Measurements from ENCODE around the gene PGS1.

PGS1 gene

DNA sequence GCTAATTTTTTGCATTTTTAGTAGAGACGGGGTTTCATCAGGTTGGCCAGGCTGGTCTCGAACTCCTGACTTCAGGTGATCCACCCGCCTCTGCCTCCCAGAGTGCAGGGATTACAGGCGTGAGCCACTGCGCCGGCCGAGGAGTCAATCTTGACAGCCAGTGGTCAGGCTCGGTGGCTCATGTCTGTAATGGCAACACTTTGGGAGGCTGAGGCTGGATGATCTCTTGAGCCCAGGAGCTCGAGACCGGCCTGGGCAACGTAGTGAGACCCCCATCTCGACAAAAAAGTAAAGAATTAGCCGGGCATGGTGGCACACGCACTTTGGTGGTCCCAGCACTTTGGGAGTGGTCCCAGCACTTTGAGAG lies 608 bp upstream of the PGS1 start:
- H3K4me3 ChIP-seq (IDR thresholded peaks at IDR 0.05; ENCODE audit: insufficient read depth, low read depth, low read length) = no peak overlapping the region
- TF ChIP-seq, protein P1, sequence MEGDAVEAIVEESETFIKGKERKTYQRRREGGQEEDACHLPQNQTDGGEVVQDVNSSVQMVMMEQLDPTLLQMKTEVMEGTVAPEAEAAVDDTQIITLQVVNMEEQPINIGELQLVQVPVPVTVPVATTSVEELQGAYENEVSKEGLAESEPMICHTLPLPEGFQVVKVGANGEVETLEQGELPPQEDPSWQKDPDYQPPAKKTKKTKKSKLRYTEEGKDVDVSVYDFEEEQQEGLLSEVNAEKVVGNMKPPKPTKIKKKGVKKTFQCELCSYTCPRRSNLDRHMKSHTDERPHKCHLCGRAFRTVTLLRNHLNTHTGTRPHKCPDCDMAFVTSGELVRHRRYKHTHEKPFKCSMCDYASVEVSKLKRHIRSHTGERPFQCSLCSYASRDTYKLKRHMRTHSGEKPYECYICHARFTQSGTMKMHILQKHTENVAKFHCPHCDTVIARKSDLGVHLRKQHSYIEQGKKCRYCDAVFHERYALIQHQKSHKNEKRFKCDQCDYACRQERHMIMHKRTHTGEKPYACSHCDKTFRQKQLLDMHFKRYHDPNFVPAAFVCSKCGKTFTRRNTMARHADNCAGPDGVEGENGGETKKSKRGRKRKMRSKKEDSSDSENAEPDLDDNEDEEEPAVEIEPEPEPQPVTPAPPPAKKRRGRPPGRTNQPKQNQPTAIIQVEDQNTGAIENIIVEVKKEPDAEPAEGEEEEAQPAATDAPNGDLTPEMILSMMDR (conservative IDR thresholded peaks at IDR 0.05; ENCODE audit: low read depth, low read length) = no peak
- peak overlapping the region; percentile 26 for H3K27ac ChIP-seq
- H2AFZ ChIP-seq (ENCODE audit: low read depth) = peak overlapping the region; percentile 97
- no peaks in the 10 kb centered on the region for H4K20me1 ChIP-seq (ENCODE audit: insufficient read depth)
- no peaks in the 10 kb centered on the region for H3K36me3 ChIP-seq (ENCODE audit: insufficient read depth)
- H3K9ac ChIP-seq = peak overlapping the region; percentile 76; the same call in 1 of the 2 replicates
- H3K27me3 ChIP-seq (ENCODE audit: insufficient read depth, low read depth) = no peaks in the 10 kb centered on the region
- peaks cover 46% of the 10 kb centered on the region for H3K79me2 ChIP-seq (ENCODE audit: insufficient read depth, low read depth)
- peak overlapping the region; percentile 100 for H3K4me2 ChIP-seq
- peaks cover 43% of the 10 kb centered on the region for H3K4me1 ChIP-seq (ENCODE audit: low read depth, poor library complexity, severe bottlenecking)

DNA sequence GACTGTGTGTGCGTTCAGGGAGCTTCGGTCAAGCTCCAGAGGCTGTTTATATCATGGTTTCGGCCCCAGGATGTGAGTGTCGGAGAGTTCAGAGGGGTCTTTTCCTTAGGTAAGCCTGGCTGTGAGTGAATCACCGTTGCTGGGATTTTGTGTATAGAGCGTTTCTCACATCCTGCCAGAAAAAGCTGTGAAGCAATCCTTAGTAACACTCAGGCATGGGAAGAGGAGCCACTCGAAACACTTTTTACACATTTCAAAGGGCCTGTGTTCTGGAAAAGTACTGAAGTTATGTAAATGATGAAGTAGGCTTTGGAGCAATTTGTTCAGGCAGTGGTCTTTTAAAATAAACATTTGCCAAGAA lies 662 bp downstream of the PGS1 start:
- no peak overlapping the region for H3K4me3 ChIP-seq (IDR thresholded peaks at IDR 0.05; ENCODE audit: insufficient read depth, low read depth, low read length)
- TF ChIP-seq, protein P1 (conservative IDR thresholded peaks at IDR 0.05; ENCODE audit: low read depth, low read length) = no peak
- no peaks in the 10 kb centered on the region for H4K20me1 ChIP-seq (ENCODE audit: insufficient read depth)
- peaks cover 55% of the 10 kb centered on the region for H3K4me1 ChIP-seq (ENCODE audit: low read depth, poor library complexity, severe bottlenecking)
- peak overlapping the region; percentile 26 for H3K27ac ChIP-seq
- peak overlapping the region; percentile 97; the same call in 1 of the 2 replicates for H2AFZ ChIP-seq (ENCODE audit: low read depth)
- H3K79me2 ChIP-seq (ENCODE audit: insufficient read depth, low read depth) = peaks cover 59% of the 10 kb centered on the region
- peak overlapping the region; percentile 76 for H3K9ac ChIP-seq
- H3K27me3 ChIP-seq (ENCODE audit: insufficient read depth, low read depth) = no peaks in the 10 kb centered on the region
- no peaks in the 10 kb centered on the region for H3K36me3 ChIP-seq (ENCODE audit: insufficient read depth)
- peak overlapping the region; percentile 100 for H3K4me2 ChIP-seq

DNA sequence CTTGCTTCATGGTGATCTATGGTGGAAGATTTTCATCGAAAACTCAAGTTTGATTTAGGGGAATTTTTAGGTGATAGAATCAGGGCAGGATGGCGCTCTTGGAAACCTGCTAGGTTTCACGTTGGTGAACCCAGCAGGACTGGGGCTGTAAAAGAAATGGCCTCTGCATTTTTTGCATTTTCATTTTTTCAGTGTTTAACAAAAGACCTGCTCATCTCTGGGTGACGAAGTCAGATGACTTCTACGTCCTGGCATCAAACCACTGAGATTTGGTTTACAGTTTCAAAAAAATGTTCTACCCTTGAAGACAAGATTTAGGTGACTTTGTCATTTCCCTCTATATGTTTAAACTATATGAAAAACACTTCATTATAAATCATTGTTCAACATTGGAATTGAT lies 1.9 kb downstream of the PGS1 start:
- H3K9ac ChIP-seq = no peak overlapping the region
- peaks cover 68% of the 10 kb centered on the region for H3K4me1 ChIP-seq (ENCODE audit: low read depth, poor library complexity, severe bottlenecking)
- no peak overlapping the region for H3K4me3 ChIP-seq (IDR thresholded peaks at IDR 0.05; ENCODE audit: insufficient read depth, low read depth, low read length)

DNA sequence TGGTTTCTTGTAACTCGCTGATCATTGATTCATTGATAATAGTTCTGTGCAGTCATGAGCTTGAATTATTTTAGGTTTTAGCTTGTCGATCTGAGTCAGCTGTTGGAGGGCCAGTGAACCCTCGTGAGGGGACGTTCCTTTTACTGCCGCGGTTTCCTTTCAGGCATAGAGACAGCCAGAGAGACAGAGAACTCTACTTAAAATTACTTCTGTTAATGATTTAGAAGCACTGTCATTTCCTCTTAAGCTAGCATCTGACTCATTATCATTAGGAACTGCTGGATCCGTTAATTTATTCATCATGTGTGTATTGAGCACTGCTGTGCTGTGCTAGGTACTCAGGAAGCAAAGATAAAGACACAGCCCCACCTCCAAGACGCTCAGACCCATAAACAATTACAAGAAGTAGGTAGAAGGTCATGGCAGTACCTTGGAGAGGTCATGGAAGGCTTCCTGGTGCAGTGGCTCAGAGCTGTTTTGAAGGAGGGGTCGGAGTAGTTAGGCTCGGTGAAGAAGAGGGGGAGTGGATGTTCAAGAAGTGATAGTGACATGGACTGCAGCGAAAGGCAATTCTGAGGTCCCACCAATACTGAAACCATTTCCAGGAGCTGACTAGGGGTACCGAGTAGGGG lies 3.3 kb downstream of the PGS1 start:
- H4K20me1 ChIP-seq (ENCODE audit: insufficient read depth) = peaks cover 18% of the 10 kb centered on the region
- no peaks in the 10 kb centered on the region for H3K36me3 ChIP-seq (ENCODE audit: insufficient read depth)
- H3K79me2 ChIP-seq (ENCODE audit: insufficient read depth, low read depth) = peaks cover 85% of the 10 kb centered on the region
- no peak overlapping the region for H2AFZ ChIP-seq (ENCODE audit: low read depth)
- H3K4me3 ChIP-seq (IDR thresholded peaks at IDR 0.05; ENCODE audit: insufficient read depth, low read depth, low read length) = no peak overlapping the region
- H3K4me2 ChIP-seq = no peak overlapping the region; the same call in 1 of the 2 replicates
- H3K27ac ChIP-seq = no peak overlapping the region
- H3K4me1 ChIP-seq (ENCODE audit: low read depth, poor library complexity, severe bottlenecking) = peaks cover 80% of the 10 kb centered on the region
- TF ChIP-seq, protein P1 (conservative IDR thresholded peaks at IDR 0.05; ENCODE audit: low read depth, low read length) = no peak
- H3K9ac ChIP-seq = no peak overlapping the region
- H3K27me3 ChIP-seq (ENCODE audit: insufficient read depth, low read depth) = no peaks in the 10 kb centered on the region

More for the DNA sequence above, 1.9 kb downstream of the PGS1 start:
- Histone ChIP-seq H3K79me2 (ENCODE audit: insufficient read depth, low read depth) (peaks cover 72% of the 10 kb centered on the region), H3K4me2 (no peak overlapping the region; the same call in 1 of the 2 replicates), H4K20me1 (ENCODE audit: insufficient read depth) (peaks cover 6% of the 10 kb centered on the region; the same call in 1 of the 2 replicates), H3K27ac (no peak overlapping the region), H2AFZ (ENCODE audit: low read depth) (no peak overlapping the region), H3K36me3 (ENCODE audit: insufficient read depth) (no peaks in the 10 kb centered on the region), H3K27me3 (ENCODE audit: insufficient read depth, low read depth) (no peaks in the 10 kb centered on the region)
- TF ChIP-seq, protein P1 (conservative IDR thresholded peaks at IDR 0.05; ENCODE audit: low read depth, low read length) = no peak
